GM12878 (cell line): ENCODE data around the gene MAPK1.

Experiments
- CEBPB ChIP-seq, 2 experiments: fragments of 150-350 bp in 1 of 2; IDR thresholded peaks; 2 replicates each; pipeline ENCODE4 v1.6.1; 2012 to 2014; ENCODE audit warnings: low read depth in 2 of 2, low read length in 2 of 2, borderline replicate concordance in 1 of 2, inconsistent platforms in 1 of 2
- EZH2 ChIP-seq: IDR thresholded peaks from 2 replicates; pipeline ENCODE4 v1.6.1; 2012; ENCODE audit warnings: low read depth, mild to moderate bottlenecking, control low read depth, inconsistent platforms, low read length, borderline replicate concordance; ENCODE audit not compliant: control insufficient read depth
- POLR2A ChIP-seq: IDR thresholded peaks from 2 replicates; pipeline ENCODE4 v1.6.1; 2011; ENCODE audit warnings: low read depth, mild to moderate bottlenecking, low read length
- SUZ12 ChIP-seq: fragments of 200-600 bp; sonication (generic); IDR thresholded peaks from one replicate; pipeline ENCODE4 v1.6.1; 2018; ENCODE audit warnings: antibody characterized with exemption, mild to moderate bottlenecking; ENCODE audit not compliant: unreplicated experiment
- TAF1 ChIP-seq: IDR thresholded peaks from 2 replicates; pipeline ENCODE4 v1.6.1; 2011; ENCODE audit warnings: mild to moderate bottlenecking, low read depth, low read length, borderline replicate concordance
- TF ChIP-seq, protein P1 (sequence below): IDR thresholded peaks from 2 replicates; pipeline ENCODE4 v1.6.1; 2012; ENCODE audit warnings: low read length, inconsistent platforms
- TF ChIP-seq, protein P2 (sequence below), 3 experiments: IDR thresholded peaks in 2 of 3; conservative IDR thresholded peaks in 1 of 3; 2 replicates each; pipeline ENCODE4 v1.5.1; 2011; ENCODE audit warnings: low read depth in 3 of 3, low read length in 3 of 3, mild to moderate bottlenecking in 3 of 3, control low read depth in 2 of 3, moderate library complexity in 2 of 3, inconsistent platforms in 1 of 3, mixed read lengths in 1 of 3; ENCODE audit not compliant: control insufficient read depth in 2 of 3, insufficient read depth in 1 of 3; ENCODE audit errors: extremely low read depth in 1 of 3

GRCh38 chr22:21739828-21740377 lies 127.5 kb downstream of the MAPK1 start:
- TF ChIP-seq TAF1: no peak
- TF ChIP-seq, protein P1, sequence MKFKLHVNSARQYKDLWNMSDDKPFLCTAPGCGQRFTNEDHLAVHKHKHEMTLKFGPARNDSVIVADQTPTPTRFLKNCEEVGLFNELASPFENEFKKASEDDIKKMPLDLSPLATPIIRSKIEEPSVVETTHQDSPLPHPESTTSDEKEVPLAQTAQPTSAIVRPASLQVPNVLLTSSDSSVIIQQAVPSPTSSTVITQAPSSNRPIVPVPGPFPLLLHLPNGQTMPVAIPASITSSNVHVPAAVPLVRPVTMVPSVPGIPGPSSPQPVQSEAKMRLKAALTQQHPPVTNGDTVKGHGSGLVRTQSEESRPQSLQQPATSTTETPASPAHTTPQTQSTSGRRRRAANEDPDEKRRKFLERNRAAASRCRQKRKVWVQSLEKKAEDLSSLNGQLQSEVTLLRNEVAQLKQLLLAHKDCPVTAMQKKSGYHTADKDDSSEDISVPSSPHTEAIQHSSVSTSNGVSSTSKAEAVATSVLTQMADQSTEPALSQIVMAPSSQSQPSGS: no peak
- TF ChIP-seq CEBPB (IDR thresholded peaks at IDR 0.05; ENCODE audit: borderline replicate concordance in 1 of 2, low read depth in 2 of 2, low read length in 2 of 2): no peak
- TF ChIP-seq, protein P2, sequence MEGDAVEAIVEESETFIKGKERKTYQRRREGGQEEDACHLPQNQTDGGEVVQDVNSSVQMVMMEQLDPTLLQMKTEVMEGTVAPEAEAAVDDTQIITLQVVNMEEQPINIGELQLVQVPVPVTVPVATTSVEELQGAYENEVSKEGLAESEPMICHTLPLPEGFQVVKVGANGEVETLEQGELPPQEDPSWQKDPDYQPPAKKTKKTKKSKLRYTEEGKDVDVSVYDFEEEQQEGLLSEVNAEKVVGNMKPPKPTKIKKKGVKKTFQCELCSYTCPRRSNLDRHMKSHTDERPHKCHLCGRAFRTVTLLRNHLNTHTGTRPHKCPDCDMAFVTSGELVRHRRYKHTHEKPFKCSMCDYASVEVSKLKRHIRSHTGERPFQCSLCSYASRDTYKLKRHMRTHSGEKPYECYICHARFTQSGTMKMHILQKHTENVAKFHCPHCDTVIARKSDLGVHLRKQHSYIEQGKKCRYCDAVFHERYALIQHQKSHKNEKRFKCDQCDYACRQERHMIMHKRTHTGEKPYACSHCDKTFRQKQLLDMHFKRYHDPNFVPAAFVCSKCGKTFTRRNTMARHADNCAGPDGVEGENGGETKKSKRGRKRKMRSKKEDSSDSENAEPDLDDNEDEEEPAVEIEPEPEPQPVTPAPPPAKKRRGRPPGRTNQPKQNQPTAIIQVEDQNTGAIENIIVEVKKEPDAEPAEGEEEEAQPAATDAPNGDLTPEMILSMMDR (IDR thresholded peaks at IDR 0.05 in 2 of 3, conservative IDR thresholded peaks at IDR 0.05 in 1 of 3; ENCODE audit: control insufficient read depth in 2 of 3, extremely low read depth in 1 of 3, insufficient read depth in 1 of 3, low read depth in 3 of 3, low read length in 3 of 3): no peak
- no peak for TF ChIP-seq SUZ12
- no peak for TF ChIP-seq EZH2
- no peak for TF ChIP-seq POLR2A
